GM19351 (cell line): ENCODE results near the gene PPIA.
A peak's percentile ranks its signal among the peaks of the same experiment; 100 is the strongest.
"Not testable (repeated sequence)": the region's sequence is repeated elsewhere in the genome, so short reads cannot be mapped to it uniquely, and the experiment has no call there.

ENCODE experiments used
- ATAC-seq: cut with Tn5 transposase; IDR thresholded peaks from one replicate; pipeline ENCODE4 v1.9.1; 2021; ENCODE audit warnings: mild to moderate bottlenecking, moderate library complexity; ENCODE audit not compliant: unreplicated experiment

PPIA gene

GRCh38 chr7:44819292-44819691 lies 22.8 kb downstream of the PPIA start:
- no peak for ATAC-seq

GRCh38 chr7:44823255-44823781 lies 26.8 kb downstream of the PPIA start:
- no peak for ATAC-seq

GRCh38 chr7:44824894-44825526 lies 28.5 kb downstream of the PPIA start:
- ATAC-seq = no peak

- ATAC-seq = no peak
Observed at GRCh38 chr7:44827567-44827966, 31.1 kb downstream of the PPIA start.

GRCh38 chr7:44838751-44839150 lies 42.3 kb downstream of the PPIA start:
- ATAC-seq = no peak

- ATAC-seq = not testable (repeated sequence)
Observed at GRCh38 chr7:44842675-44843074, 46.2 kb downstream of the PPIA start.

- ATAC-seq = not testable (repeated sequence)
Observed at GRCh38 chr7:44843440-44843839, 47.0 kb downstream of the PPIA start.

GRCh38 chr7:44845451-44845850 lies 49.0 kb downstream of the PPIA start:
- no peak for ATAC-seq

- ATAC-seq = not testable (repeated sequence)
Observed at GRCh38 chr7:44846390-44846789, 49.9 kb downstream of the PPIA start.

- ATAC-seq = no peak
Observed at GRCh38 chr7:44846816-44847508, 50.5 kb downstream of the PPIA start.

GRCh38 chr7:44847509-44847919 lies 51.0 kb downstream of the PPIA start:
- peak; percentile 57 for ATAC-seq

GRCh38 chr7:44847920-44848634 lies 51.6 kb downstream of the PPIA start, which contains the start of gene H2AZ2:
H2AZ2 (minus strand) TSS chr7:44848087; CDS start chr7:44847971, 116 bp downstream.
- peak; percentile 81 for ATAC-seq

- ATAC-seq = no peak
Observed at GRCh38 chr7:44849259-44849884, 52.9 kb downstream of the PPIA start.

GRCh38 chr7:44849885-44850544 lies 53.5 kb downstream of the PPIA start:
- no peak for ATAC-seq

GRCh38 chr7:44852590-44852989 lies 56.1 kb downstream of the PPIA start:
- no peak for ATAC-seq
